HepG2 (cell line): ENCODE measurements around the gene C16orf54. TPM values are rescaled to one million over a fixed set of nuclear protein-coding genes. Genes with fewer than 3 reads are reported as not detected.

Experiments
- ATAC-seq: fragments of 200-7000 bp; cut with Tn5 transposase; 3 replicates; pipeline ENCODE4 v1.9.1; 2020; ENCODE audit warnings: mild to moderate bottlenecking, moderate library complexity
- BruUV-seq: library from RNA; stranded (reverse); fragments of 400-500 nt; replicated peaks from 2 replicates; lab custom pipeline; 2021; lab: Mats Ljungman, UMichigan
- CTCF ChIA-PET: fragments of 300-600 bp; formaldehyde crosslinking; extraction: SDS; loops from one replicate; lab custom pipeline; 2021; ENCODE audit warnings: low total read pairs, inconsistent platforms, low intra/inter-chr PET ratio; lab: Yijun Ruan, JAX
- POLR2A ChIA-PET: fragments of 350-600 bp; sonication (Branson Sonifier 250); formaldehyde crosslinking; loops from one replicate; lab custom pipeline; 2020; ENCODE audit warnings: antibody characterized with exemption, inconsistent platforms; lab: Yijun Ruan, JAX
- DNase-seq: peaks from one replicate; pipeline ENCODE4 v3.0.0-alpha.2; 2015; ENCODE audit warnings: low spot score
- FAIRE-seq: peaks from 3 replicates; lab custom pipeline; 2011; peaks lifted over from hg19 to GRCh38; lab: Jason Lieb, UNC
- H2AFZ ChIP-seq: one replicate; pipeline ENCODE4 v1.6.1; 2011; ENCODE audit warnings: low read length, inconsistent platforms
- H3K27ac ChIP-seq: fragments of 300-600 bp; 3 replicates; pipeline ENCODE4 v1.8.0; 2011; ENCODE audit warnings: mixed run types, mild to moderate bottlenecking, mixed read lengths, low read length, inconsistent platforms; ENCODE audit not compliant: insufficient read depth; ENCODE audit errors: extremely low read length
- H3K27me3 ChIP-seq, 2 experiments: fragments of 200-600 bp in 1 of 2; 2 replicates in 1 of 2; 3 replicates in 1 of 2; pipeline versions ENCODE4 v1.6.0 to v1.8.0; 2011; ENCODE audit warnings: low read length in 2 of 2, mild to moderate bottlenecking in 2 of 2, moderate library complexity in 2 of 2, inconsistent platforms in 1 of 2; ENCODE audit not compliant: insufficient read depth in 2 of 2, control insufficient read depth in 1 of 2
- H3K36me3 ChIP-seq, 2 experiments: fragments of 200-600 bp in 1 of 2; replicated peaks in 1 of 2; 2 replicates in 1 of 2; 3 replicates in 1 of 2; pipeline versions ENCODE4 v1.5.1 to v1.8.0; 2011; ENCODE audit warnings: low read length in 2 of 2, inconsistent platforms in 1 of 2; ENCODE audit not compliant: insufficient read depth in 2 of 2, control insufficient read depth in 1 of 2
- H3K4me1 ChIP-seq: 2 replicates; pipeline ENCODE4 v1.5.1; 2012; ENCODE audit warnings: low read length, inconsistent platforms; ENCODE audit not compliant: insufficient read depth
- H3K4me2 ChIP-seq: 2 replicates; pipeline ENCODE4 v1.6.0; 2011; ENCODE audit warnings: low read depth, low read length, inconsistent platforms
- H3K4me3 ChIP-seq, 3 experiments: fragments of 200-600 bp in 1 of 3; sonication (generic), shearing (Covaris generic) in 1 of 3; replicated peaks in 1 of 3; 2 replicates each; pipeline ENCODE4 v1.5.1; 2011 to 2016; ENCODE audit warnings: low read length in 3 of 3, inconsistent platforms in 2 of 3, low read depth in 2 of 3, mild to moderate bottlenecking in 2 of 3, control low read depth in 1 of 3, mixed read lengths in 1 of 3; ENCODE audit not compliant: insufficient read depth in 1 of 3
- H3K79me2 ChIP-seq: one replicate; pipeline ENCODE4 v1.6.1; 2011; ENCODE audit warnings: low read length, inconsistent platforms; ENCODE audit not compliant: insufficient read depth
- H3K9ac ChIP-seq: 2 replicates; pipeline ENCODE4 v1.6.0; 2011; ENCODE audit warnings: mild to moderate bottlenecking, low read depth, low read length, inconsistent platforms; ENCODE audit not compliant: insufficient read depth
- H3K9me3 ChIP-seq: 2 replicates; pipeline ENCODE4 v1.5.1; 2012; ENCODE audit warnings: mild to moderate bottlenecking, low read length
- H4K20me1 ChIP-seq: 2 replicates; pipeline ENCODE4 v1.6.0; 2011; ENCODE audit warnings: inconsistent platforms, mild to moderate bottlenecking, low read length, moderate library complexity; ENCODE audit not compliant: insufficient read depth
- AFF4 ChIP-seq: sonication (generic); formaldehyde crosslinking; IDR thresholded peaks from 2 replicates; pipeline ENCODE4 v1.4.0; 2020; ENCODE audit warnings: missing genetic modification reagents
- ATF5 ChIP-seq: sonication (generic); formaldehyde crosslinking; IDR thresholded peaks from 2 replicates; pipeline ENCODE4 v1.4.0; 2020; ENCODE audit warnings: mild to moderate bottlenecking, low read depth, missing genetic modification reagents
- KAT7 ChIP-seq: IDR thresholded peaks from 2 replicates; pipeline ENCODE4 v1.6.1; 2018; ENCODE audit warnings: borderline replicate concordance, missing compliant biosample characterization
- NKX3-1 ChIP-seq: sonication (generic); formaldehyde crosslinking; IDR thresholded peaks from 2 replicates; pipeline ENCODE4 v1.5.0; 2020; ENCODE audit warnings: missing genetic modification reagents
- SIX1 ChIP-seq: sonication (generic); formaldehyde crosslinking; IDR thresholded peaks from 2 replicates; pipeline ENCODE4 v1.4.0; 2020; ENCODE audit warnings: missing genetic modification reagents, borderline replicate concordance
- TBX3 ChIP-seq: fragments of 450-650 bp; IDR thresholded peaks from 2 replicates; pipeline ENCODE4 v1.6.1; 2017; ENCODE audit warnings: antibody characterized with exemption, mild to moderate bottlenecking, inconsistent platforms, borderline replicate concordance
- TRIM22 ChIP-seq: fragments of 450-650 bp; IDR thresholded peaks from 2 replicates; pipeline ENCODE4 v1.6.1; 2017
- ZNF10 ChIP-seq: sonication (generic); formaldehyde crosslinking; IDR thresholded peaks from 2 replicates; pipeline ENCODE4 v1.4.0; 2020; ENCODE audit warnings: mild to moderate bottlenecking, low read depth, missing genetic modification reagents, borderline replicate concordance
- ZNF383 ChIP-seq: sonication (generic); formaldehyde crosslinking; IDR thresholded peaks from 2 replicates; pipeline ENCODE4 v1.4.0; 2020; ENCODE audit warnings: missing genetic modification reagents, mild to moderate bottlenecking, borderline replicate concordance
- ZNF414 ChIP-seq: sonication (generic); formaldehyde crosslinking; IDR thresholded peaks from 2 replicates; pipeline ENCODE4 v1.5.0; 2020; ENCODE audit warnings: missing genetic modification reagents
- ZNF549 ChIP-seq: sonication (generic); formaldehyde crosslinking; IDR thresholded peaks from 2 replicates; pipeline ENCODE4 v1.5.0; 2020; ENCODE audit warnings: missing genetic modification reagents
- ZNF569 ChIP-seq: sonication (generic); formaldehyde crosslinking; IDR thresholded peaks from 2 replicates; pipeline ENCODE4 v1.5.0; 2020; ENCODE audit warnings: mild to moderate bottlenecking, missing genetic modification reagents, moderate library complexity, borderline replicate concordance
- ZSCAN25 ChIP-seq: sonication (generic); formaldehyde crosslinking; IDR thresholded peaks from 2 replicates; pipeline ENCODE4 v1.8.0; 2022; ENCODE audit warnings: mild to moderate bottlenecking, missing genetic modification reagents
- WGBS: methylation state at CpG from one replicate; pipeline ENCODE4 v1.1.6; 2017; ENCODE audit warnings: low lambda C conversion rate; 5-methylcytosine and 5-hydroxymethylcytosine counted together
- in situ Hi-C: cut with HindIII; loops from 2 replicates; pipeline ENCODE4 v1.10.0; 2017; ENCODE audit warnings: low pct_unique_long_range_greater_than_20kb; ENCODE audit not compliant: extremely low pct_ligation_motif_present
- intact Hi-C: fragments of 100-400 bp; cut with micrococcal nuclease; formaldehyde crosslinking; loops from one replicate; pipeline ENCODE4 v1.10.0; 2022; ENCODE audit not compliant: unreplicated experiment
- polyA plus RNA-seq, 8 experiments: library from polyadenylated mRNA; depleted of rRNA in 3 of 8; stranded (reverse) in 7 of 8; unstranded in 1 of 8; fragments of >200 nt; fragmentation: Illumina TruSeq in 4 of 8; extraction: Trizol in 4 of 8; gene quantifications; 2 replicates each; pipeline versions ENCODE4 v1.2.1 to v1.2.3, GENCODE V29; 2011 to 2016; ENCODE audit warnings: low read depth in 4 of 8, missing spikeins in 1 of 8, mixed read lengths in 1 of 8; ENCODE audit not compliant: insufficient read depth in 1 of 8
- total RNA-seq, 5 experiments: library from RNA; depleted of rRNA; stranded (reverse); fragments of >200 nt; fragmentation: Illumina TruSeq; extraction: Trizol; gene quantifications; 2 replicates each; pipeline ENCODE4 v1.2.3, GENCODE V29; 2016; ENCODE audit warnings: low read depth in 1 of 5
- TF ChIP-seq, protein P1 (sequence below): IDR thresholded peaks from 2 replicates; pipeline ENCODE4 v1.6.1; 2016; ENCODE audit warnings: low read depth, control low read depth

C16orf54 gene
- total and polyA plus RNA-seq, 2 of the 13 experiments (the other 11 are each of a cell fraction or from before 2014, with no cell fraction given): not detected

DNA sequence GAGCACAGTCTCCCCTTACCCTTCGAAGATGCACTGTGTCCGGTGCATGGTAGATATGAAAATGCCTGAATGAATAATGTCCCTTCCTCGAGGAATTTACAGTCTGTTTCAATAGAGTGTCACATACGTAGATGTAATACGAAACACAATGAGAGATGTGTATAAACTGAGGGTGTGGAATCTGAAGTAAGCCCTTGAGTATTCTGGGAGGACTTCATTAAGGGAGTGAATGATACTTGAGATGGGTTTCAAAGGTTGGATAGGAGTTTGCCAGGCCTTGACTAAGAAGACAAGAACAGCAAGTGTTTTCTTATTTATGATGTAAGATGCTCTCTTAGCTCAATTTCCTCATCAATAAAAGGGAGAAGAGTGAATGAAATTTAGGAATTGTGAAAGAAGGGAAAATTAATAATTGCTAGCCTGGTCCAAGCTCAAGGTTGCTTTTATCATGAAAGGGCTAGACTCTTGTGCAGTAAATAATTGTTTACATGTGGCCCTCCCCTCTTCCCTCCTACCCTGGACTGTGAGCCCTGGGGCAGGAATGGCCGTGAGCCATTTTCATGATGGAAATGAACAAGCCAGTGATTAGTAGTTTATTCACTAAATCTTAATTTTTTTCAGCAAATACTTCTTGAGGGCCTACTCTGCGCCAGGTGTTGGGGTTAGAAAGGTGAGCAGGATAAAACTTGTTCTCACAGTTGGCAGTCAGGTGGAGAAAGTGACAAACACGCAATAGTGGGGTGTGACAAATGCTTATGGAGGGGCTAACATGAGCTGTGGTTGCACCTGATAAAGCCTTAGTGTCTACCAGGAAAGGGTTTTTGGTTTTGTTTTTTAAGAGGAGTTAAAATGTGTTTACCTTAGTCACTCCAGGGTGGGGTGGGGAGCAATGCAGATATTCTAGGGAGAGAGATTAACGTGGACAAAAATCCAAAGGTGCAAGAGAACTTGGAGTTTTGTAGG, 46.3 kb upstream of the C16orf54 start:
- H4K20me1 ChIP-seq: no peaks in the 10 kb centered on the region
- no peaks in the 10 kb centered on the region for H3K9me3 ChIP-seq
- ChIA-PET CTCF (no interaction called here), POLR2A (interaction anchor here (2.3 to 4.0 kb wide), 3 partner anchors 12 to 24 kb away, joined by 11 to 36 read pairs (median 14); partner anchors contain the start of genes MAZ and PAGR1)
- H3K27ac ChIP-seq: peak overlapping the region; percentile 60
- ATAC-seq (peak; percentile 12; the same call in 1 of the 3 replicates), DNase-seq (no peak), FAIRE-seq (no peak)
- no TSS peak for BruUV-seq
- H3K79me2 ChIP-seq: peaks cover 64% of the 10 kb centered on the region
- peak overlapping the region; percentile 80 for H3K9ac ChIP-seq
- peaks cover 7 to 18% of the 10 kb centered on the region in 2 experiments for H3K36me3 ChIP-seq
- H3K4me3 ChIP-seq: peak overlapping the region; percentile 77 to 97 (median 84)
- intact Hi-C loops: loop anchor here (5.0 kb wide), 1 partner anchor 55 kb away; no protein-coding TSS in a partner anchor
- no peak overlapping the region for H2AFZ ChIP-seq
- H3K4me1 ChIP-seq: peaks cover 59% of the 10 kb centered on the region
- no peaks in the 10 kb centered on the region; a peak in 1 of 5 replicates for H3K27me3 ChIP-seq
- peak overlapping the region; percentile 92 for H3K4me2 ChIP-seq
- 31% methylated on average over 9 of the region's 9 CpGs for WGBS
- in situ Hi-C loops: no loop called here
- TF ChIP-seq ZNF549: no peak
- TF ChIP-seq ZSCAN25 (CRISPR knock-in tag): 0 out of 2 replicates have a peak, but pooled peaks have one; percentile 50
- TF ChIP-seq ATF5 (CRISPR knock-in tag): no peak
- TF ChIP-seq TRIM22: no peak
- TF ChIP-seq, protein P1, sequence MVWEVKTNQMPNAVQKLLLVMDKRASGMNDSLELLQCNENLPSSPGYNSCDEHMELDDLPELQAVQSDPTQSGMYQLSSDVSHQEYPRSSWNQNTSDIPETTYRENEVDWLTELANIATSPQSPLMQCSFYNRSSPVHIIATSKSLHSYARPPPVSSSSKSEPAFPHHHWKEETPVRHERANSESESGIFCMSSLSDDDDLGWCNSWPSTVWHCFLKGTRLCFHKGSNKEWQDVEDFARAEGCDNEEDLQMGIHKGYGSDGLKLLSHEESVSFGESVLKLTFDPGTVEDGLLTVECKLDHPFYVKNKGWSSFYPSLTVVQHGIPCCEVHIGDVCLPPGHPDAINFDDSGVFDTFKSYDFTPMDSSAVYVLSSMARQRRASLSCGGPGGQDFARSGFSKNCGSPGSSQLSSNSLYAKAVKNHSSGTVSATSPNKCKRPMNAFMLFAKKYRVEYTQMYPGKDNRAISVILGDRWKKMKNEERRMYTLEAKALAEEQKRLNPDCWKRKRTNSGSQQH: no peak
- TF ChIP-seq ZNF10: no peak
- peak; percentile 45; the same call in 1 of the 2 replicates for TF ChIP-seq KAT7 (CRISPR knock-in tag)
- no peak for TF ChIP-seq SIX1 (CRISPR knock-in tag)
- TF ChIP-seq ZNF569 (CRISPR knock-in tag): no peak
- no peak for TF ChIP-seq ZNF383
- TF ChIP-seq NKX3-1 (CRISPR knock-in tag): no peak
- no peak for TF ChIP-seq TBX3
- no peak for TF ChIP-seq ZNF414 (CRISPR knock-in tag)
- no peak for TF ChIP-seq AFF4
